Activated CD8-positive, alpha-beta memory T cell treated with anti-CD3 and anti-CD28 coated beads for 48 hours (primary cell): Measurements from ENCODE around the gene SH3RF3.

Experiments used
- DNase-seq, 3 experiments: peaks; one replicate each; pipeline ENCODE4 v3.0.0-alpha.2; 2020; ENCODE audit warnings: low read depth in 2 of 3, low spot score in 2 of 3

The SH3RF3 gene

DNA sequence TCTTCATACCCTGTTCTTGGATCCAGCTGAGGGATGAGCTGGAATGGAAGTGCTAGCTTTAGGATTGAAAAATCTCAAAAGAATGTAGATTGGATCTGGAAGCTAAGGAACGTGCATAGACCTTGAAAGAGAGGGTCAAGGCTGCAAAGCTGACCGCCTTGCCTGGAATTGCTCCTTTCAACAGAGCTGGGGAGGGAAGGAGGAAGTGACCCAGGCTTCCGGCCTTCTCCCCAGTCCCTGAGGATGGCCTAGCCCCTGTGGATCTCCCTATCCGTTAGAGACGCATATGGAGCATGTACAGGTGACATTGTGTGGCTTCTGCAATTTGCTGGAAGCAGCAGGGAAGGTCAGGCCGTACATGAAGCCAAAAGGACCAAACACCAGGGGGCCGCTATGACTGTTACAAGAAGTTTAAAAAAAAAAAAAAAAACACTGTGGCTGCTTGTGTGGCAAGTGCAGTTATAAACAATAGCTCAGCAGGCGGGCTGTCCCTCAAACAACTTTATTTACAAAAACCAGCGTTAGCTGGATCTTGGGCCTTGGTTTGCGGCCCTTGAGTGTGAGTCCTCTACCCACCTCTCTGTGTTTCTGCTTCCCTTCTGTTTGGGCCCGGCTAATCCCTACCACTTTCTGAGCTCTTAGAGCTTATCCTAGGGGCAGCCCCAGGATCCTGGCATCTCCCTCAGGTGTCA is 257.1 kb downstream of the SH3RF3 start:
- no peak for DNase-seq

- DNase-seq = no peak
These were observed 258.3 kb downstream of the SH3RF3 start for GRCh38 chr2:109387221-109387735.

GRCh38 chr2:109387778-109388469 is 258.9 kb downstream of the SH3RF3 start:
- no peak for DNase-seq

DNA sequence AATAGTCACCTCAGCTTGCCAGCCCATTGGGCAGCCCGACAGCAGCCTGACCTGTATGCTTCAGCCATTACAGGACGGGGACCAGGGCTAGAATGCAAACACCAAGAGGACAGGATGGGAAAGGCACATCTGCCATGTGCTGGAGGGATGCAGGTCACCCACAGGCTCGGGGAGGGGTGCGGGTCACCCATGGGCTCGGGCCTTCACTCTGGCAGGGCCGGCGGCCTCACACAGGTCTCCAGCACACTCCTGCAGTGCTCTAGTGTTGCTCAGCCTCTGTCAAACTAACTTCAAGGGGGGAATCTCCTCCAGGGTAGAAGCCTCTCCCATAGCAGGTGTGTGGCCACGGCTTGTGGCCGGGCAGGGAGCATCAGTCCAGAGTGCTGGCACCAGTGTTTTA is 262.2 kb downstream of the SH3RF3 start:
- no peak for DNase-seq

GRCh38 chr2:109392140-109392539 is 263.1 kb downstream of the SH3RF3 start:
- no peak for DNase-seq

GRCh38 chr2:109392816-109393661 is 264.0 kb downstream of the SH3RF3 start:
- DNase-seq = no peak

DNA sequence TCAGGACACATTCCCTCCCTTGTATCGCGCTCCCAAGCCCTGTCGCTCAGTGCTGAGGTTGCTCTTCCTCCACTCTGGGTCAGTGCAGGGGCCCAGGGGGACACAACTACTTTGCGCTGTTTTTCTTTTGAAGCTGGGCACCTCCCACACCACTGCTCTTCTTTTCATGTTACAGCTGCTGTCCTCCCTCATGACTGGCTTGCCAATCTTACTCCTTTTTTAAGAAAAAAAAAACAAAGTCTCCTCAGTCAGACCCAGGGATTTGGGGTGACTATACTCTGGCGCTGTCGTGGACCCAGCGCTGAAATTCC is 264.6 kb downstream of the SH3RF3 start:
- no peak for DNase-seq

DNA sequence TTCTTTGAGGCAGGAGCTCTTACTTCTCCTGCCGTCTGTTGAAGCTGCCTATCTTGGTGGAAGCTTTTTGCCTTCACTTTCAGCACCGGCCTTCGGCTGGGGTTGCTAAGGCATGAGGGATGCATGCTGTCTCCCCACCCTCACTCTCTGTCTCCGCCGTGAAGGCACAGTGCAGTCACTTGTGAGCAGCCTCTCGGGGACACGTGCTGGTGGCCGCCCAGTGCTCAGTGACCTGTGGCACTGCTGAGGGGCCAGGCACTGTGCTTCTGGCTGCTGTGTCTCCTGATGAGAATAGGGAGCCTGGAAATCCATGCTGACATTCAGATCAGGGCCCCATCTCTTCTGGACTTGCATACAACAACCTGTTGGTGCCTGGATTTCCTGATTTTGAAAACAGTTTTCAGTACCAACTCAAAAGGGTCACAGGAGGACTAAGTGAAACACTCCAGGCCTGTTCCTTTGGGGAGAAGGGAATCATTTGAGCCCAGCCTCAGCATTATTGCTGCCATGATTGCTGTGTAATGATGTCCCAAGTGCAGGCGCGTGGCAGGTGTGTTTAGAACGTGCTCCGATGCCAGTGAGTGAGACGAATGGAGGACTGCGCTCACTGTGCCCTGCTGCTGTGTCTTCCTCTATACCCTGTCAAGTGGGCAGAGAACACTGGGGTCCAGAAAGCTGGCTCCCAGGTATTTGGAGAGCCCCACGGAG is 266.6 kb downstream of the SH3RF3 start:
- DNase-seq = no peak

DNA sequence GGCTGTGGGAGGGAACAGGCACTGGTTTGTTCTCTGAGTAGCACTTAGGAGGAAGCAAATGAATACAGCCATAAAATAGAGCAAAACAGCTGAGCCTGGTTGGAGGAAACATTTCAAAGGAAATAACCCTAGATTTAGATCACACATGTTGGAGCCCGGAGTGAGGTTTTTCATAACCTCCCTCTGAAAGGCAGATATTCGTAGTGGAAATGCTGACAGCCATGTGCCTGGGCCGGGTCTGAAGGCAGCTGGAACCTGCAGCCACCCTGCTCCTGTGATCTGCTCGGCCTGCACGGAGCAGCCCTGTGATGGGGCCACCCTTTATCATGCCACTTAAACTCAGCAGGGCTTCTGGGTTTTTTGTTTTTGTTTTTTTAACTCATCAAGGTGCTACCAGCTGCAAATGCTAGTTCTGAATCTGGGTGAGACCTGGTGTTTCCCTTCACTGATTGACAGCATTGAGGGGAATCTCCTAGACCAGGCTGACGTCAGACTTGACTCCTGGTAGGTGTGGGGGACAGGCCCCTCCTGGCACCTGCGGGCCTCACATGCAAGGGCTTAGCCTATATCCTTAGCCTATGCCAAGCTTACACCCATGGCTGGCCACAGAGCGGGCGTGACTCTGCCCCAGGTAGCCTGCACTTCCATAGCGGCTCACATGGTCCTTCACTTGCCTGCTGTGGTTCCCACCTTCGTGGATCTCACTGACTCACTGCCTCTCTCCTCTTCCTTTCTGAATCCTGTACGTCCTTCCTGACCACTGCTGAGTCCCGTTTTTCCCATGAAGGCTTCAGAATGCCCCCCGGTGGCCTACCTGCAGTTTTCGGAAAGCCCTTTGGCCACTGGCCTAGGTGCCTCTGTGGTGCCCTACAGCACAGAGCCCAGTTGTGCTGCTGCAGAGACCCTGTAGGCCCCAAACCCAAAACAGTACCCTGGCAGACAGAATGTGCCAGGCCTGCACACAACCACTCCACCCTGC is 267.5 kb downstream of the SH3RF3 start:
- no peak for DNase-seq

GRCh38 chr2:109397893-109398292 is 268.9 kb downstream of the SH3RF3 start:
- DNase-seq = no peak

DNA sequence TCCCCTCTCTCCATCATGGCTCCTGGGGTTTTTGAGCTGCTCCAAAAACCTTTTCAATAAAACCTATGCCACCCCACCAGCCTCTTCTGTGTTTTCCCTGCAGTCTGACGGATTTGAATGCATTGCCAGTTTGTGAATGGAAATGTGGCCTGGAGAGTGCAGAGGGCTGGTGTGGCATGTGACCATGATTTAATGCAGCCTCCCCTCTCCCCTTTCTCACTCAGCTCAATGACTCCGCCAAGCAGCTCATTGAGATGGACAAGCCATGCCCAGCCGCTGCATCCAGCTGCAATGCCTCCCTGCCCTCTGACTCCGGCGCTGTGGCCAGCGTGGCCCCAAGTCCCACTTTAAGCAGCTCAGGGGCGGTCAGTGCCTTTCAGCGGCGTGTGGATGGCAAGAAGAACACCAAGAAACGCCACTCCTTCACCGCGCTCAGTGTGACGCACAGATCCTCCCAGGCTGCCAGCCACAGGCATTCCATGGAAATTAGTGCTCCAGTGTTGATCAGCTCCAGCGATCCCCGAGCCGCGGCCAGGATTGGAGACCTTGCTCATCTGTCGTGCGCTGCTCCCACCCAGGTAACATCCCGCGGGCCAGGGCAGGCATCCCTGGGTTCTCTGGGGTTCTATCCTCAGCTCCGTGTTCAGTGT is 269.5 kb downstream of the SH3RF3 start:
- DNase-seq = no peak

GRCh38 chr2:109399066-109399465 is 270.1 kb downstream of the SH3RF3 start:
- DNase-seq = no peak

DNA sequence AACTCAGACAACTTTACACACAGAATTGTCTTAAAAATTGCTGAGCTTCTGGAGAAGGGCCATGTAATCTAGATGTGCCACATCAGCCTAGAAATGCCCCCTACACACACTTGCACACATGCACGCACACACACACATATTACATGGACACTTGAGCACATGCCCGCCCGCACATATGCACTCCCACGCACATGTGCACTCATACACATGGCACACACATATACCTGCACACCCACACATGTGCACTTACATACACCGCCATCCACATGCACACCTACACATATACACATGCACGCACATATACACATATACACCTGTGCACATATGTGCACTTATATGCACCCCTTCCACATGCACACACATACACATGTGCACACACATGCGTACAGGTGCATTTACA is 271.1 kb downstream of the SH3RF3 start:
- no peak for DNase-seq

- no peak for DNase-seq
These were observed 272.4 kb downstream of the SH3RF3 start for GRCh38 chr2:109401370-109401769.

DNA sequence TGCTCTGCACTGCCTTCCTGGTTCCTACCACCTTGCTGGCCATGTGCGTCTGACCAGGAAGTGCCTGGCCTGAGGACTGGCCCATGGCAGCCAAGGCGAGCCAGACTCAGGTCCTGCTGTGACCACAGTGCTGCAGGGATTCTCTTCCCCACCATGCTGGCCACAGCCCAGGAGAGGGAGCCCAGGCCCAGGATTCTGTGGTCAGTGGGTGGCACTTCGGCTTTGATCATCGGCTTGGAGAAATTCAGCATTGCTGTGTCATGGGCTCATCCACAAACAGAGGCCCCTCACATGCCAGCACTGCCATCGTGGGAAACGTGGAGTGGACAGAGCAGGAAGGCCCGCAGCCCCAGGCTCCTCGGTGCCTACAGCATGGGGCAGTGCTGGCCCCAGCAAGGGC is 273.2 kb downstream of the SH3RF3 start:
- no peak for DNase-seq

DNA sequence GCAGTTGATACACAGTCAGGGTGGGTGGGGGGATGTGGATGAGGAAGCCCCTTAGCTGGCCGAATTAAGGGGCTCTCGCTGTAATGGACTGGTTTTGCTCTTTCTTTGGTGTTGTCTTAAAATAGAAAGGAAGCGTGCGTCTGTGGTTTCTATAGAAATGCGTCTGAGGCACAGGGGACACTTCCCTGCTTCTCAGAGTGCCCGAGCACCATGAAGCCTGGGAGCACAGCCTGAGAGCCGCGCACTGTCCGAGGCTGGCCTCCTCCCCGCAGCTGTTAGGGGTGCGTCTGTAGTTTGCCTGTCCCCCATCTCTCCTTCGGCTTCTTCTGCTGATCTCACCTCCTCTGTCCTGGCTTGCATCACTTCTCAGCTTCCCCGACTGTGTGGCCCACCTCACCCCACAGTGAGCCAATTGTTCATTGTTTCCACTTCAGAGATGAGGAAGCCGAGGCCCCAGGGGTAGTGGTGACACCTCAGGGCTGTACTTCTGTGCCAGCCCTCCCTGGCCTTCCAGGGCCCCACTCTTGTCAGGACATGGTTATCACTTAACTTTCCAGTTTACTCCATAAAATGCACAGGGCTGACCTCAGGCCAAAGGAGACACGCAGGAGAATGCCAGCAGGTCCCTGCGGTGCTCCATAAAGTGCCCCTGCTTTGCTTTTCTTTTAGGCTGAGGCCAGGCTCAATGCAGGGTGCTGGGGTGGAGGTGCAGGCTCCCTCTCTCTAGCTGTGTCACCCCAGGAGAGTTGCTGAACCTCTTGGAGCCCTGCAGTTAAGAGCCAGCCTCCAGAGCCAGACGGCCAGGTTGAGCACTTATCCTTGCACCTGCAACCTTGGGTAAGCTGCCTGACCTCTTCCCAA is 274.2 kb downstream of the SH3RF3 start:
- peak; percentile 4 to 20 (median 7) for DNase-seq

- DNase-seq = no peak
These were observed 274.8 kb downstream of the SH3RF3 start for GRCh38 chr2:109403841-109404201.

GRCh38 chr2:109404681-109405080 is 275.7 kb downstream of the SH3RF3 start:
- no peak for DNase-seq

DNA sequence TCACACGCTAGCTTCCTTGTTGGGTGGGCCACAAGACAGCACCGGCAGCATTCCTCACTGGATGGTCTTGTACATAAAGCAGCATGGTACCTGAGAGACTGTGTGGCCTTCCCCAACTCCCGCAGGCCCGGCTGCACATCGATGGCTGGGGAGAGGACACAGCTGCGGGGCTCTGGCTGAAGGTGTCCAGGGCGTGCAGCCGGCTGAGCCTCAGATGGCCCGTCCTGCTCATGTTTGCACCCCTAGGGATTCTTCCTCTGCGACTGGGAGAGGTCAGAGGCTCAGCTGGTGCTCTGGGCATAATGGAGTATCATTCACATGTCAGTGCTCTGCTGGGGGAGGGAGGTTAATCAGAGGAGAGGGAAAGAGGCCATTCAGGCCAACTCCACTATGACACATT is 276.9 kb downstream of the SH3RF3 start:
- DNase-seq = no peak
